ENCODE results near the gene CA9. TPM values are rescaled to one million over a fixed set of nuclear protein-coding genes. Genes with fewer than 3 reads are reported as not detected.
A peak's percentile ranks its signal among the peaks of the same experiment; 100 is the strongest.

The CA9 gene
- total and polyA plus RNA-seq, 9 of the 15 experiments (the other 6 are each of a cell fraction or from before 2014, with no cell fraction given), result 0.15 to 10.6 (median 0.60) TPM; not detected in 4

- Histone ChIP-seq H3K9me1 (ENCODE audit: control insufficient read depth, insufficient read depth, low read length) (no peaks in the 10 kb centered on the region), H3K27me3 (ENCODE audit: control insufficient read depth in 2 of 2, insufficient read depth in 2 of 2, low read length in 2 of 2) (no peaks in the 10 kb centered on the region), H3K9me3 (replicated peaks; ENCODE audit: control insufficient read depth, insufficient read depth, low read depth, low read length) (no peaks in the 10 kb centered on the region), H3K79me2 (ENCODE audit: control insufficient read depth, insufficient read depth, low read length) (no peaks in the 10 kb centered on the region), H3K4me3 (no peak overlapping the region), H3K4me2 (ENCODE audit: insufficient read depth, low read length) (no peak overlapping the region), H2AFZ (ENCODE audit: low read depth, low read length) (no peak overlapping the region), H3K36me3 (ENCODE audit: control insufficient read depth, insufficient read depth, low read length) (no peaks in the 10 kb centered on the region), H3K4me1 (replicated peaks in 1 of 2; ENCODE audit: control insufficient read depth in 2 of 2, insufficient read depth in 2 of 2, low read length in 2 of 2) (peaks cover 27 to 31% of the 10 kb centered on the region in 2 experiments), H4K20me1 (replicated peaks; ENCODE audit: control insufficient read depth, insufficient read depth, low read length) (no peaks in the 10 kb centered on the region), H3K9ac (ENCODE audit: insufficient read depth in 1 of 2, low read depth in 2 of 2, low read length in 2 of 2) (no peak overlapping the region), H3K27ac (ENCODE audit: extremely low read depth, low read depth, low read length) (no peak overlapping the region)
- TF ChIP-seq FOSL1 (tag; conservative IDR thresholded peaks at IDR 0.05), result 0 out of 2 replicates have a peak, but pooled peaks have one; percentile 2
- TF ChIP-seq ELF4 (CRISPR knock-in tag; IDR thresholded peaks at IDR 0.05), result no peak
- ChIA-PET CTCF (ENCODE audit: low intra/inter-chr PET ratio) (no interaction called here), POLR2A (interaction anchor here (0.6 kb wide), 1 partner anchor 168 kb away, joined by 3 read pairs; no protein-coding TSS in a partner anchor)
- ATAC-seq (no peak), FAIRE-seq (no peak), DNase-seq (ENCODE audit: extremely low read depth in 1 of 4, low spot score in 3 of 4) (no peak)
- in situ Hi-C loops (cut with MboI) (no loop called here), intact Hi-C loops (cut with micrococcal nuclease) (no loop called here)
- WGBS (ENCODE audit: insufficient coverage, low coverage, missing lambda C conversion rate), result 73% methylated on average over 5 of the region's 8 CpGs
- no TSS peak for BruUV-seq (replicated peaks)
These were observed 20.9 kb upstream of the CA9 start for GRCh38 chr9:35652829-35653209.

- Histone ChIP-seq H3K9me1 (ENCODE audit: control insufficient read depth, insufficient read depth, low read length) (no peaks in the 10 kb centered on the region), H2AFZ (ENCODE audit: low read depth, low read length) (no peak overlapping the region), H3K9ac (ENCODE audit: insufficient read depth in 1 of 2, low read depth in 2 of 2, low read length in 2 of 2) (no peak overlapping the region), H3K36me3 (ENCODE audit: control insufficient read depth, insufficient read depth, low read length) (no peaks in the 10 kb centered on the region), H3K27me3 (ENCODE audit: control insufficient read depth in 2 of 2, insufficient read depth in 2 of 2, low read length in 2 of 2) (no peaks in the 10 kb centered on the region), H3K9me3 (replicated peaks; ENCODE audit: control insufficient read depth, insufficient read depth, low read depth, low read length) (no peaks in the 10 kb centered on the region), H3K4me1 (replicated peaks in 1 of 2; ENCODE audit: control insufficient read depth in 2 of 2, insufficient read depth in 2 of 2, low read length in 2 of 2) (peaks cover 26 to 32% of the 10 kb centered on the region in 2 experiments), H4K20me1 (replicated peaks; ENCODE audit: control insufficient read depth, insufficient read depth, low read length) (no peaks in the 10 kb centered on the region), H3K4me2 (ENCODE audit: insufficient read depth, low read length) (no peak overlapping the region), H3K79me2 (ENCODE audit: control insufficient read depth, insufficient read depth, low read length) (peaks cover under 1% of the 10 kb centered on the region; the same call in 1 of the 3 replicates), H3K4me3 (no peak overlapping the region), H3K27ac (ENCODE audit: extremely low read depth, low read depth, low read length) (no peak overlapping the region)
- no TSS peak for BruUV-seq (replicated peaks)
- ChIA-PET CTCF (ENCODE audit: low intra/inter-chr PET ratio) (no interaction called here), POLR2A (no interaction called here)
- ATAC-seq, result no peak
- FAIRE-seq, result no peak
- 25% methylated on average over 1 of the region's 2 CpGs for WGBS (ENCODE audit: insufficient coverage, low coverage, missing lambda C conversion rate)
- in situ Hi-C loops (cut with MboI), result no loop called here
- no peak for TF ChIP-seq ZBTB17 (CRISPR knock-in tag; IDR thresholded peaks at IDR 0.05)
- no peak for TF ChIP-seq ZNF124 (CRISPR knock-in tag; IDR thresholded peaks at IDR 0.05)
- no peak for TF ChIP-seq NCOR1 (IDR thresholded peaks at IDR 0.05)
- TF ChIP-seq ZNF174 (CRISPR knock-in tag; IDR thresholded peaks at IDR 0.05), result no peak
- no peak for TF ChIP-seq PATZ1 (CRISPR knock-in tag; IDR thresholded peaks at IDR 0.05; ENCODE audit: borderline replicate concordance)
- TF ChIP-seq PTTG1 (tag; IDR thresholded peaks at IDR 0.05; ENCODE audit: low read depth), result no peak
- no peak for TF ChIP-seq NBN (IDR thresholded peaks at IDR 0.05; ENCODE audit: low read depth)
- no peak for TF ChIP-seq LCOR (CRISPR knock-in tag; IDR thresholded peaks at IDR 0.05)
- TF ChIP-seq STAT6 (CRISPR knock-in tag; IDR thresholded peaks at IDR 0.05), result no peak
- TF ChIP-seq EGR1 (conservative IDR thresholded peaks at IDR 0.05), result no peak
- TF ChIP-seq PRPF4 (IDR thresholded peaks at IDR 0.05; ENCODE audit: insufficient read depth, low read depth, low read length, poor library complexity, severe bottlenecking), result no peak
- intact Hi-C loops (cut with micrococcal nuclease), result no loop called here
- no peak for DNase-seq (ENCODE audit: extremely low read depth in 1 of 4, low spot score in 3 of 4)
These were observed 20.1 kb upstream of the CA9 start for GRCh38 chr9:35653611-35654010.

Measured in K562 (cell line).